NCI-H2081 treated with DMSO at 0.1 percent for 48 hours (cell line): ENCODE measurements around the gene SLC22A31.
"Not testable (repeated sequence)": the region's sequence is repeated elsewhere in the genome, so short reads cannot be mapped to it uniquely, and the experiment has no call there.

ENCODE experiments used
- DNase-seq: peaks from one replicate; lab custom pipeline; 2025; lab: John Stamatoyannopoulos, UW

The SLC22A31 gene

GRCh38 chr16:89178453-89179147 is 21.7 kb downstream of the SLC22A31 start:
- DNase-seq = no peak

GRCh38 chr16:89177501-89177900 is 22.8 kb downstream of the SLC22A31 start:
- no peak for DNase-seq

DNA sequence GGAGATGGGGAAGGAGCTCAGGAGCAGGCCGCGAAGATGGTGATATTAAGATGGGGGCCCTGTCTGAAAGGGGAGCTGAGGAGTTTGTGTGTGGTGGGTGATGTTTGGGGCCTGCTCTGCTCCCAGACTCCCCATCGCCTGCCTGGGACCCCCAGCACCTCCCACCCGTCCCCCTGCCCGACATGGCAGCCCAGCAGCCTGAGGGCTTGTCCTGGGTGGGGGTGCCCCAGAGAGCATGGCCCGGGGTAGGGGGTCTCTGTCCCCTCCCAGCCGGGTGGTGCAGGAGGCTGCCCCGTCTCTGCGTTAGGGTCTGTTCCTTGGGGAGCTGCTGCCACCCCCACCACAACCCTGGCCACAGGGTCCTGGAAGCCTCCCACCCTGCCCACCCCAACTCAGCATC is 23.6 kb downstream of the SLC22A31 start:
- DNase-seq = no peak

- DNase-seq = no peak
Observed at GRCh38 chr16:89176147-89176690, 24.1 kb downstream of the SLC22A31 start.

GRCh38 chr16:89175280-89176146 is 24.8 kb downstream of the SLC22A31 start:
- DNase-seq = no peak

- DNase-seq = no peak
Observed at GRCh38 chr16:89174877-89175276, 25.5 kb downstream of the SLC22A31 start.

DNA sequence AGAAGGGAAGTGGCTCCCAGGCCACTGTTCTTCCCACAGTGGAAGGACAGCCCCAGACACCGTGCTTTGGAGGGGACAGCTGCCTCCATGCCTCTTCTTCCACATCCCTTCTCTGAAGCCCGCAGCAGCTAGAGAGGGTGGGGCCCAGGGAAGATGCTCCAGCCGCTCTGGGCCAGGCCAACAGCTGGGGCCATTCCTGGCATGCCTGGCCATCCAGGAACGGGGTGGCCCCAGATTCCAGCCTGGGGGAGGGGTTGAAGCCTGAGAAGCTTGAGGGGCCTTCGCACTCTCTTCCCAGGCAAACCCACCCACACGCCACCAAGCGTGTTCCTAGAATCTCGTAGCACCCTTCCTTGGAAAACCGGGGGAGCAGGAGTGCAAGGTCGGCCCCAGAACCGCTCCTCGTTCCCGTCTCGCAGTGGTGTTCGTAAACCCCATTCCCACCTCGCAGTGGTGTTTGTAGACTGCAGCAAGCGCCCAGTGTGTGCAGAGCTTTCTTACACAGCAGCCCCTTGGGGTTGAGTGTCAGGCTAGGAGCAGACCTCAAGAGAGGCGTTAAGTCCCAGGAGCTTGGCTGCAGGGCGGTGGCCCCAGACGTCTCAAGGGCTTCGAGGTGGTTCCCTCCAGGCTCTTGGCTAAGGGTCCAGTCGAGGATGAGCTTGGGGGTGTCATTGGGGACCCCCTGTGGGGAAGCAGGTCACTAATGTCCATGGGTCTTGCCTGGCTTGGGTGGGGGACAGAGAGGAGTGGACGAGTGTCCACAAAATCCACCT is 26.1 kb downstream of the SLC22A31 start:
- DNase-seq = no peak

DNA sequence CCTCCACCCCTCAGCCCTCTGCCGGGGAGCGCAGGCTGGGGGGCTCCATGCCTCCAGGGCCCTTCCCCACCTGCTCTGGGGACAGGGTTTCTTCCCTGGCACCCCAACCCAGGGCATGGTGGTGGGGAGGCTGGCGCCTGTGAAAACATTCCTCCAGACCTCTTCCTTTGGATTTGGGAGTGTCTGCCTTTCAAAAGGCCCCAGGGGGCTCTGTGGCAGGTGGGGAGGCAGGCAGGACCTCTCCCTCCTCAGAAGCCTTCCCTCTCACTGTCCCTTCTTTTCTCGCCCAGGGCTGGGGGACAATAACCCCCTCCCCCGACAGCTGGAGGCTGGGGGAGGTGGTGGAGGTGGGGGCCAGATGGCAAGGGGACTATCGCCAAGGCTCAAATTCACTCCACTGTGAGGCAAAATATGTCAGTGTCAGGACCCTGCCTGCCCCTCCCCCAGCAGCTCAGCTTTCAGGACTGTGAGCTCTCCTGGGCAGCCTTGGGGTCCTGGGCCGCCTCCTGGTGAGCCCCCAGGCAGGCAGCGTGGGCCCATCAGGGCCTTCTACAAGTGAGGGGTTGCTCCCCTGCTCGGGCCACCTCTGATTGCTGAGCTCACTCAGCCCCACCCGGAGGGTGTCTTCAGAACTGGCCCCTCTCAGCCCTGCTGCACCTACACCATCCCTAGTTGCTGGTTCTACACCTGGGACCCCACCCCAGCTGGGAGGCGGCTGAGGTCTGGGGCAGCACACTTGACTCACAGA is 27.0 kb downstream of the SLC22A31 start:
- DNase-seq = no peak

DNA sequence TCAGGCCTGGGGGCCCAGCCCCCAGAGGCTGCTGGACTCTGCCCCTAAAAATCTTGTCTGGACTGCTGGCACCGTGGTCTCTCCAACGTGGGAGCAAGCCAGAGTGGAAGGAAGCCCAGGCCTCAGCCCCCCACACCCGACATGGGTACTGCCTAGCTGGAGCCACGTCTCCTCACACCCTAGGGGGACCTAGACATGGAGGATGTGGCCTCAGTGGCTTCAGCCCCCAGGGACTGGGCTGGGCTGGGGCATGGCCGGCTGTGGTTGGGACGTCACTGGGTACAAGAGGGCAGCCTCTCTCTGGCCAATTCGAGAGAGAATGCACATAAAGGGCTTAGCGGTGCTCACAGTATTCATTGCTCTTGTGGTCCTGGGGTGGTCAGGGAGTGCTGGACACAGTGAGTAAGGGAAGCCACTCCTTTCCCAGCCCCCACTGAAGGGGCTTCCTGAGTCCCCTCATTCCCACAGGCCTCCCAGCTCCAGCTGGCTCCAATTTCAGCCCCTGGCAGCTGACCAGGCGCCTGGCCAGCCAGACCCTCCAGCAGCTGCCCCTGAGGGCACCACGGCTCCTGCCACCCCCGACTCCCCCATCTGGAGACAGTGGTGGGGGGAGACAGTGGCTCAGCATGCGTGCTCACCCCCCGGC is 27.7 kb downstream of the SLC22A31 start:
- DNase-seq = no peak

- DNase-seq = no peak
Observed at GRCh38 chr16:89172171-89172527, 28.2 kb downstream of the SLC22A31 start.

DNA sequence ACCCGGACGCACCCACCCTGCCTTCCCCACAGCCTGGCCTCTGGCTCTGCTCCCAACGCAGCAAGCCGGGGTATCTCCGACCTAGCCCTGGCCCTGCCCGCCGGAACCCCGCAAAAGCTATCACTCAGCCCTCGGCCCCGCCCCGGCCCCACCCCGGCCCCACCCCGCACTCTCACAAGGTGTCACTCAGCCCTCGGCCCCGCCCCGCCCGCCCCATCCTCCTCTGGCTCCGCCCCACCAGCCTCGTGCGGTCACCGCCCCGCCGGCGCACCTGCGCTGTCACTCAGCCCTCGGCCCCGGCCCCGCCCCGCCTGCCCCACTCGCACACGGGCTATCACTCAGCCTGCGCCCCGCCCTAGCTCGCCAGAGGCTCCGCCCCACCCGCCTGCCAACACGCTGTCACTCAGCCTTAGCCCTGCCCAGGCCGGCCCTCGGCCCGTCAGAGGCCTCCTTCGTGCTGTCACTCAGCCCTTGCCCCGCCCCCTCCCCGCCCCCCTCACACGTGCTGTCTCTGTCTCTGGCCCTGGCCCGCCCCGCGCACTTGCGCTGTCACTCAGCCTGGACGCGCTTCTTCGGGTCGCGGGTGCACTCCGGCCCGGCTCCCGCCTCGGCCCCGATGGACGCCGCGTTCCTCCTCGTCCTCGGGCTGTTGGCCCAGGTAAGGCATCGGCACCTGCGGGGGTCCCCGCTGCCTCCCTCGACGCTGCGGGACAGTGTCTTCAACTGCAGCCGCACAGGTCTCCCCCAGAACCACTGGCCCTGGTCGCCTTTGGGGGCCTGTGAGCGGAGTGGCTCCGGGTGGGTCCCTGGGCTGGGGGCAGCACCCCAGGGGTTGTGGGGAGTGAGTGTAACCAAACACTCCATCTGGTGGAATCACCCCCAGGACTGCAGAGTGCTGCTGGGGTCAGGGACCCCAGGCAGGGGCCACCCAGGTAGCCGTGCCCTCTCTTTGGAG is 28.8 kb downstream of the SLC22A31 start, which contains the start of gene CDH15:
Gene CDH15, plus strand, starts transcription at position 533 of the 955 bp plus-strand sequence. Its CDS starts 84 bp downstream, at position 617.
- peak; percentile 35 for DNase-seq

GRCh38 chr16:89170346-89171215 is 29.8 kb downstream of the SLC22A31 start:
- DNase-seq = no peak

DNA sequence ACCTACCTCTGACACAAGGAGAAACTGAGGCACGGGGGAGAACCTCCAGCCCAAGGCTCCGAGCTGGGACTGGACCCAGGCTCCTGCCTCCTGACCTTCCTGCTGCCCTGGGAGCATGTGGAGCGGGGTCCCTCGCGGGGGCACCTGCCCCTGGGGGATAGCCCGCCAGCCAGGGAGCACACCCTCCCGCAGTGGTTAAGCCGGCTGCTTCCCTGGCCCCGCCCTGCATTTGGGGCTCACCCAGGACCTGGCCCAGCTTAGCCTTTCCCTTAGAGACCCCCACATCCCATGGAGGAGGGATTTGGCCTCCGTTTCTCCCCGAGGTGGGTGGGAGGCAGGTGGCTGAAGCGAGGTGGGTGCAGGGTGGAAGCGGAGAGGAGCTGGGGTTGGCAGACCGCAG is 30.6 kb downstream of the SLC22A31 start:
- no peak for DNase-seq

- no peak for DNase-seq
Observed at GRCh38 chr16:89168381-89169189, 31.8 kb downstream of the SLC22A31 start.

- DNase-seq = no peak
Observed at GRCh38 chr16:89167425-89167941, 32.9 kb downstream of the SLC22A31 start.

DNA sequence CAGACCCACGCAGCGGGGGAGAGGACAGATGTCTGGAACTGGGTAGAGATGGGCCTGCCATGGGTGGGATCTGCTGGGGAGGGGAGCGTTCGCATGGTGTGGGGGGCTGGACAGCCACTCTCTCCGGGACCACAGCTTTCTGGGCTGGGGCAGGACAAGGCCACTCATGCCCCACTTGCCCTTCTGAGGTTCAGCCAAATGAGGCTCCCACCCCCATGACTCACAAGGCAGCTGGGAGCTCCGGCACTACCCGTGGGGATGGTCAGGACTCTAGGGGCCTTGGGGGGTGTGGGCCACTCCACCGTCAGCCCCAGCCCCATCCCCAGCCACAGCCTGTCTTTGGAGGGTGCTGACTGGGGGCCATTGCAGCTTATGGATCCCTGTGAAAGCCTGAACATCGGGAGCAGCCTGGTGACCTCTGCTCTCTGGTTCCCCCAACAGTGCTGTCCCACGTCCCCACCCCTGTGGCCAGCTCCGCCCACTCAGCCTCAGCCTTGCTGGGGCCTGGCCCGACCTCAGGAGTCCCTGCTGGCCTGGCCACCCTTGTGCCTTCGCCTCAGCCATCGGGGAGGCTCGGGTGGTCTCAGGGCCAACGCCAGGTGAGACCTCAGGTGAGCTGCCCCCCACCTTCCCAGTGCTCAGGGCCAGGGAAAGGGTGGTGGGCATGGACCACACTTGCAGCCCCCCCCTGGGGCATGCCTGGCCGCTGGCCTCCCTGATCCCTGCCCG is 33.5 kb downstream of the SLC22A31 start:
- no peak for DNase-seq

GRCh38 chr16:89165681-89165979 is 34.7 kb downstream of the SLC22A31 start:
- DNase-seq = not testable (repeated sequence)
